Skeletal muscle tissue (tissue), 1 donor: ENCODE data around the gene CFAP99. TPM values are rescaled to one million over a fixed set of nuclear protein-coding genes. Genes with fewer than 3 reads are reported as not detected.

Experiments used
- total RNA-seq: library from RNA; depleted of rRNA; stranded (reverse); fragments of >200 nt; gene quantifications from one replicate; pipeline ENCODE4 v1.2.3, GENCODE V29; 2014

CFAP99 gene
- total RNA-seq, 1 donor from 2014 or later, result not detected

Other genes starting within 250 kb of the CFAP99 start
- 6.8 TPM for gene HAUS3, start 176.8 kb upstream of the CFAP99 start, total RNA-seq
- gene POLN, start 176.8 kb upstream of the CFAP99 start, total RNA-seq, result 4.2 TPM
- gene MXD4, start 156.8 kb upstream of the CFAP99 start, total RNA-seq, result 21.4 TPM
- 1.0 TPM for gene ZFYVE28, start 310 bp upstream of the CFAP99 start, total RNA-seq
- 29.2 TPM for gene RNF4, start 50.2 kb downstream of the CFAP99 start, total RNA-seq
- gene FAM193A, start 117.7 kb downstream of the CFAP99 start, total RNA-seq, result 10.4 TPM